ACHN (cell line): ENCODE results near the gene HOXB8.

Experiments
- DNase-seq: peaks from one replicate; pipeline ENCODE4 v3.0.0-alpha.2; 2015
- in situ Hi-C: cut with HindIII; loops from 2 replicates; pipeline ENCODE4 v1.10.0; 2017; ENCODE audit warnings: low sequenced_read_pairs, low pct_ligation_motif_present, low pct_unique_long_range_greater_than_20kb

Gene HOXB8

DNA sequence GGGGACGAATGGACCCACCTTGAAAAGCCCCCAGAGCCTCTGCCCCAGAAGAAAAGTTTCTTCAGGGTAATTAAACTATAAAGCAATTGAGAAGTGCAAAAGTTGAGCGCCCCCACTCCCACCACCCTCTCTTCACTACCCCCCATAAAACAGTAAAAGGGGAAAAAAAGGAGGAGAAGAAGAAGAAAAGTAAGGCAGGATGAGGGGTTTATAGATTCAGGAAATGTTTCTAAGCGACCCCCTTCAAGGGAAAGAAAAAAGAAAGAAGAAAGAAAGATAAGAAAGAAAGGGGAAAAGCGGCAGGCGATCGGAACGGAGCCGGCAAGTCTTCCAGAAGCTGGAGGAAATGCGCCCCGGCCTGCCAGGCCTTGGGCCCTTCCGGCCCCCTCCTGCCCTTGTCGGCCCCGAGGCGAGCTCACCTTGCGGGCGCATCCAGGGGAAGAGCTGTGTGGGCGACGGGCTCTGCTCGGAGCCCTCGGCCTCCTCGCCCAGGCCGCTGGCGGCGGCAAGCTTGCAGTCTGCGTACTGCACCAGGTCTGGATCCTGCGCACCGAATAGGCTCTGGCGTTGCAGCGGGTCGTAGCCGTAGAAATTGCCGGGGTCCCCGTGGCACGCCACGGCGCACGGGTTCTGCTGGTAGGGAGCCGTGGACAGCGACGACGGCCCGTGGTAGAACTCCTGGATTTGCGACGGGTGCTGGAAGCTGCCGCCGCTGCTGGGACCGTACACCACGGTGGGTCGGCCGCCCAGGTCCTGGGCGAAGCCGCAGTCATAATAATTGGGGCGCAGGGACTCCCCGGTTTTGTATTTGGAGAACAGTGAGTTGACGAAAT lies 1.0 kb downstream of the HOXB8 start:
- DNase-seq = peak; percentile 53
- in situ Hi-C loops = no loop called here

DNA sequence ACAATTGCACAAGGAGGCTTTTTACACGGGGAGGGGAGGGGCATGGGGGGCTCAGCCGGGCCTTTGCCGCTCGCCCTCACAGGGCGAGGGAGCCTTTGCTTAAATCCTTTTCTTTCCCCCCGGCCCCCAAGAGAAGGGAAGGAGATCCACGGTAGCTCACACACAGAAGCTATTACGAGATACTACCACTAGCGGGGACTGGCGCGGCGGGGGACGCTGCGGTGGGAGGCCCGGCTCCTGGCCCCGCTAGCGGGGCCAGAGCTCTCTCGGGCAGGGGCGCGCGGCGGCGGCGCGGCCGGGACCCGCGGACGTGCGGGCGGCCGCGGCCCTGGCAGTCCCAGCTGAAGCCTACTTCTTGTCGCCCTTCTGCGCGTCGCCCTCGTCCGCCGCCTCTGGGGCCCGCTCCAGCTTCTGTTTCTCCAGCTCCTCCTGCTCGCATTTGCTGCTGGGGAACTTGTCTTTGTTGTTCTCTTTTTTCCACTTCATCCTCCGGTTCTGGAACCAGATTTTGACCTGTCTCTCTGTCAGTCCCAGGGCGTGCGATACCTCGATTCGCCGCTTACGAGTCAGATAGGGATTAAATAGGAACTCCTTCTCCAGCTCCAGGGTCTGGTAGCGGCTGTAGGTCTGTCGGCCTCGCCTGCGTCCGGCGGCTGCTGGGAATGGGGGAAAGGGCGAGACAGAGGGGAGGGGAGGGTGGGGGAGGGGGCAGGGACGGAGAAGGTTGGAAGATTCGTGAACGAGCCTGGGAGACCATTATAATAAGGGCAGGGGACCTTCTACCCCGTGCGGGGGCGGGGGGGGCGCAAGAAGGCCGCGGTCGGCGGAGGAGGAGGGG lies 2.0 kb downstream of the HOXB8 start:
- in situ Hi-C loops = no loop called here
- DNase-seq = peak; percentile 72

DNA sequence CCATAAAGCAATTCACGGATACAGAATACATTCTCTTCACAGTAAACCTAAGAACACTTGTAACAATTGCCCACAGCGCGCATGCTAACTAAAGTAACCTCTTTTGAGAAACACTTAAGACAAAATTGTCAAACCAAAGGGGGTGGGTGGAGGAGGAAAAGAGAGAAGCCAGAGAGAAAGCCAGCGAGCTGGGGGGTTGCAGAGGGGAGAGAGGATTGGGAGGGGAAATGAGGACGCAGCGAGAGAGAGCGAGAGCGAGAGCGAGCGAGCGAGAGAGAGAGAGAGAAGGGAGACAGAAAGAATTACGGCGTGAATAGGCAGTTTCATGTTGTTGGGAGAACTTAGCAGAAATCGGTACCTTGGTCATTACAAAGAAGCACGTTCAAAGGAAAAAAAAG lies 2.6 kb downstream of the HOXB8 start:
- in situ Hi-C loops = no loop called here
- peak; percentile 48 for DNase-seq

DNA sequence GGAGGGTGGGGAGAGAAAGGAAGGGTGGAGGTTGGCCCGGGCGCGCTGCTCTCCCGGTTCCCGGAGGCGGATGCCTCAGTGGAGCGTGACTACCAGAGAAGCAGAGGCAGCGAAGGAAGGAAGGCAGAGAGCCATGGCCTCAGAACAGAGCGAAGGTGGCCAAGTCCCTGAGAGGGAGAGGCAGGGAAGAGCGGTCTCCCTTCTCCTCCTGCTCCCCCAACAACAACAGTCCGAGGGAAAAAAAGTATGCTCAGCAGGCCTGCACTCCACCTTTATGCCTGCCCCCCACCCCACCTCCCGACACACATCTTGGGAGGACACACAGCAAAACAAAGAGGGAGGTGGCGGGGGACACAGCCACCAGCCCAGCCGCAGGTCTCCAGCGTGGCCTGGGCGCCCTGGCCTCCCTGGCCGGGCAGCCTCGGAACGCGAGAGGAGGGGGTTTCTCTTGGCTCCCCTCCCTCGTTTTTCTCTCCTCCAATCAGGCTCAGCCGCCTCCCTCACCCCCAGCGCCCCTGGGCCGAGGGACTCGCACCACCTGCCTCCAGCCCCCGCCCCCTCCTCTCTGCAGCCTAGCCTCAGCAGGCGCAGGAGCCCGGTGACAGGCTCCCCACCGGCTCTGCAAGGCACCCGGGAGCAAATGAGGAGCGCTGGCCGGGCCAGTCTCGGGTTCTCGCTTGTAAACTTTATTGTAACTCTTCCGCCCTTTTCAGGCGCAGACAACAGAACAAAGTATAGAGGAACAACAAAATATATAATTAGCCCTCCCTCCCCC lies 3.2 kb downstream of the HOXB8 start:
- in situ Hi-C loops = no loop called here
- DNase-seq = peak; percentile 83

DNA sequence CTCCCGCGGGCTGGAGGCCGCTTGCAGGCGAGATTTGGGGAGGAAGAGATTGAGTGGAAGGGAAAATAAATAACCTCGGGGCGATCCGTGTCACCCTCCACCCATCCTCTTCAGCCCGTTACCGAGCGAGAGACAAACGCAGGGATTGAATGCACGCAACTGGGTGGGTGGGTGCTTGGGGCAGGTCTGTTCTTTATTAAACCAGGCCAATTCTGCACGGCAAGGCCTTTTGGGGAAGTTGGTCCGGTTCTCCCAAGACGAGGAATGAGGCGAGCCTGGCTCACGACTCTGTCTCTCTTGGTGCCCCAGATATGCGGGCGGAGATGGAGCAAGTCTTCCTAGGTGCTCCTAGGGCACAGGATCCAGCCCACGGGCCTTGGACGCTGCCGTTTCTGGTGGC lies 3.9 kb downstream of the HOXB8 start:
- peak; percentile 59 for DNase-seq
- in situ Hi-C loops = no loop called here

GRCh38 chr17:48610282-48611211 lies 4.5 kb downstream of the HOXB8 start, which contains the start of gene HOXB7:
HOXB7 (minus strand) TSS chr17:48611017; CDS start chr17:48610918, 99 bp downstream.
- in situ Hi-C loops = no loop called here
- DNase-seq = peak; percentile 80

DNA sequence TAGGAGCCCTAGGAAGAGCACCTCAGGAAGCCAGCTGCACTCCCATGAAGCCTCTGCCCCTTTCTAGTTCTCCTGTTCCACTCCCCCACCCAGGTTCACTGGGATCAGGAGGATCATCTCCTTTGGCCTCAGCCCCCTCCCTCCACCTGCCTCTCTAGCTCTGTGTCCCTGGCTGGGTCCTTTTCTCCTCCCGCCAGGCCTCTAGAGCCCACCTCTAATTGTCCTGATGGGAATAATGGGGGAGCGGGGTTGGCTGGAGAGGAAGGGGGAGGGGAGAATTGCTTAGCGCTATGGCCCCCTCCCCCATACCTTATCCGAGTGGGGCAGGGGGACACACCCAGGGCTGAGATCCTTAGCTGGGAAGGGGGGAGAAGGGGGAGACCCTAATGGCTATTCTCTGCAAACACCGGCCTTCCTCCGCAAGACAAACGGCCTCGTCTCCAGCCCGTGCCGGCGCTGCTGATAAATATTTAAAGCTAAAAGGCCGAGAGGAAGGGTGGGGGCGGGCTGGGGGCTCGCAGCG lies 5.3 kb downstream of the HOXB8 start:
- no peak for DNase-seq
- in situ Hi-C loops = no loop called here

- in situ Hi-C loops = no loop called here
- DNase-seq = no peak
These were observed 6.1 kb downstream of the HOXB8 start for GRCh38 chr17:48609033-48609432.

- no peak for DNase-seq
- in situ Hi-C loops = no loop called here
These were observed 6.6 kb downstream of the HOXB8 start for GRCh38 chr17:48608494-48608834.

GRCh38 chr17:48606892-48607614 lies 8.0 kb downstream of the HOXB8 start:
- in situ Hi-C loops = no loop called here
- DNase-seq = no peak

GRCh38 chr17:48605991-48606891 lies 8.9 kb downstream of the HOXB8 start:
- in situ Hi-C loops = no loop called here

GRCh38 chr17:48605409-48605919 lies 9.6 kb downstream of the HOXB8 start:
- in situ Hi-C loops = no loop called here
- DNase-seq = peak; percentile 17

More at GRCh38 chr17:48605991-48606891, 8.9 kb downstream of the HOXB8 start:
- no peak for DNase-seq

- DNase-seq = peak; percentile 76
- in situ Hi-C loops = no loop called here
These were observed 10.2 kb downstream of the HOXB8 start, which contains the start of gene HOXB6 for GRCh38 chr17:48604770-48605329. HOXB6 (minus strand) TSS chr17:48604986; CDS start chr17:48598150, 6,836 bp downstream.

DNA sequence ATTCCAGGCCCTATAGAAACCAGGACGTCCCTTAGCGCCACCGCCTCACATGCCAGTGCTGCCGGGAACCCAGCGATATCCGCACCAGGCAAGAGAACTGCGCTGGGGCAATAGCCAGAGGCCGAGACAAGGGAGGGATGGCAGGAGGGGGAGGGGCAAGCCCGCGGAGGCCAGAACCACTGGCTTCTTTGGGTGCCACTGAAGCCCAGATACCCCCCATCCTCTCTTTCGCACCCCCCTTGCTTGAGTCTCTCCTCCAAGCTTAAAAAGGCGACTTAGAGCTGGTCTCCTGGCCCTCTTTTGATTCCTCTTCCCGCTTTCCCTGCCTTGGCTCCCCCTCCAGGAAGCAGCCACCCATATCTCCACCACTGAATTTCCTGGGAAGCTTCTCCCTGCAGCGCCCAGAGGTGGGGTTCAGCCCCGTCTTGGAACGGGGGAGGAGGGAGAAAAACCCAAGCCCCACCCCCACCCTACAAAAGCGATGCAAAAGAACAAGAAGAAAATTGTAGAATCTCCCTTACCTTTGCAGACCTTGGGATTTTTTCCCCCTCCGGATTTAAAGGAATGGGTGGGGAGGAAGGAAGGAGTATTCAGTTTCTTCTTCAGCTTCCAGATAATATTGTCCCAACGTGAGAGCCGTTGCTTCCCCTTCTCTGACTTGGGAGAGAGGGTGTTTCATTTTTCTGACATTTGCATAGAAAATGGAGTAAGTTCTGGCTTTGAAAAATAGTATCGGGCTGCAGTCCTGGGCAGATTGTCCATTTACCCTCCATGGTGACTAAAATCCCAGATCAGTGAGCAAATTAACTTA lies 10.9 kb downstream of the HOXB8 start:
- DNase-seq = peak; percentile 86
- in situ Hi-C loops = no loop called here
